GM12891 (cell line): ENCODE measurements around the gene FRYL.
A peak's percentile ranks its signal among the peaks of the same experiment; 100 is the strongest.
"Not testable (repeated sequence)": the region's sequence is repeated elsewhere in the genome, so short reads cannot be mapped to it uniquely, and the experiment has no call there.

Source experiments
- DNase-seq: peaks from one replicate; pipeline ENCODE4 v3.0.0; 2011; ENCODE audit warnings: low spot score; ENCODE audit not compliant: insufficient read length
- FAIRE-seq: peaks from 2 replicates; lab custom pipeline; 2011; peaks lifted over from hg19 to GRCh38; lab: Jason Lieb, UNC
- PAX5 ChIP-seq: IDR thresholded peaks from 2 replicates; pipeline ENCODE4 v1.6.1; 2011; ENCODE audit warnings: low read length, moderate library complexity, mild to moderate bottlenecking; ENCODE audit not compliant: insufficient read depth, severe bottlenecking
- POLR2A ChIP-seq: IDR thresholded peaks from 2 replicates; pipeline ENCODE4 v1.6.1; 2011; ENCODE audit warnings: low read depth, low read length, control low read depth
- POLR2AphosphoS5 ChIP-seq: IDR thresholded peaks from 2 replicates; pipeline ENCODE4 v1.6.1; 2011; ENCODE audit warnings: low read depth, low read length, control low read depth
- POU2F2 ChIP-seq: IDR thresholded peaks from 2 replicates; pipeline ENCODE4 v1.6.1; 2011; ENCODE audit warnings: low read depth, mild to moderate bottlenecking, control low read depth, low read length, moderate library complexity
- SPI1 ChIP-seq: IDR thresholded peaks from 2 replicates; pipeline ENCODE4 v1.6.1; 2011; ENCODE audit warnings: low read depth, low read length, control low read depth
- TAF1 ChIP-seq: IDR thresholded peaks from 2 replicates; pipeline ENCODE4 v1.6.1; 2011; ENCODE audit warnings: low read depth, low read length, control low read depth

Gene FRYL

GRCh38 chr4:48698029-48698971, 81.8 kb downstream of the FRYL start:
- TF ChIP-seq POLR2AphosphoS5 (no peak), POLR2A (no peak), SPI1 (no peak), POU2F2 (no peak), PAX5 (no peak), TAF1 (no peak)
- peak; percentile 47 for FAIRE-seq
- DNase-seq, result no peak

- not testable (repeated sequence) for DNase-seq, FAIRE-seq
Measured at GRCh38 chr4:48697516-48697915, 82.6 kb downstream of the FRYL start.

- FAIRE-seq, result no peak
- DNase-seq, result no peak
- no peak for TF ChIP-seq SPI1
- no peak for TF ChIP-seq PAX5
- no peak for TF ChIP-seq POU2F2
- TF ChIP-seq POLR2A, result no peak
- TF ChIP-seq TAF1, result no peak
- no peak for TF ChIP-seq POLR2AphosphoS5
Measured at GRCh38 chr4:48694824-48695223, 85.3 kb downstream of the FRYL start.

- FAIRE-seq (no peak), DNase-seq (no peak)
- TF ChIP-seq POLR2A (no peak), POLR2AphosphoS5 (no peak), SPI1 (no peak), POU2F2 (no peak), TAF1 (no peak), PAX5 (no peak)
Measured at GRCh38 chr4:48693856-48694574, 86.1 kb downstream of the FRYL start.

GRCh38 chr4:48692897-48693296, 87.2 kb downstream of the FRYL start:
- TF ChIP-seq PAX5, result no peak
- no peak for TF ChIP-seq POU2F2
- no peak for TF ChIP-seq POLR2AphosphoS5
- TF ChIP-seq TAF1, result no peak
- no peak for TF ChIP-seq SPI1
- TF ChIP-seq POLR2A, result no peak
- DNase-seq (no peak), FAIRE-seq (no peak)

GRCh38 chr4:48692044-48692443, 88.0 kb downstream of the FRYL start:
- DNase-seq, result no peak
- no peak for FAIRE-seq
- TF ChIP-seq POU2F2 (no peak), SPI1 (no peak), POLR2AphosphoS5 (no peak), PAX5 (no peak), POLR2A (no peak), TAF1 (no peak)

- no peak for DNase-seq
- no peak for FAIRE-seq
Measured at GRCh38 chr4:48688953-48689352, 91.1 kb downstream of the FRYL start.

GRCh38 chr4:48687313-48688051, 92.6 kb downstream of the FRYL start:
- DNase-seq, result no peak
- TF ChIP-seq POU2F2, result no peak
- TF ChIP-seq TAF1, result no peak
- FAIRE-seq, result peak; percentile 43

More at GRCh38 chr4:48688953-48689352, 91.1 kb downstream of the FRYL start:
- TF ChIP-seq POLR2AphosphoS5, result no peak
- no peak for TF ChIP-seq PAX5
- TF ChIP-seq TAF1, result no peak
- TF ChIP-seq SPI1, result no peak
- no peak for TF ChIP-seq POLR2A
- no peak for TF ChIP-seq POU2F2

- no peak for DNase-seq
- no peak for FAIRE-seq
- TF ChIP-seq POLR2A (no peak), POU2F2 (no peak), SPI1 (no peak), PAX5 (no peak), POLR2AphosphoS5 (no peak), TAF1 (no peak)
Measured at GRCh38 chr4:48686369-48686768, 93.7 kb downstream of the FRYL start.
